ENCODE results near the gene SLC25A26.

Gene SLC25A26

DNA sequence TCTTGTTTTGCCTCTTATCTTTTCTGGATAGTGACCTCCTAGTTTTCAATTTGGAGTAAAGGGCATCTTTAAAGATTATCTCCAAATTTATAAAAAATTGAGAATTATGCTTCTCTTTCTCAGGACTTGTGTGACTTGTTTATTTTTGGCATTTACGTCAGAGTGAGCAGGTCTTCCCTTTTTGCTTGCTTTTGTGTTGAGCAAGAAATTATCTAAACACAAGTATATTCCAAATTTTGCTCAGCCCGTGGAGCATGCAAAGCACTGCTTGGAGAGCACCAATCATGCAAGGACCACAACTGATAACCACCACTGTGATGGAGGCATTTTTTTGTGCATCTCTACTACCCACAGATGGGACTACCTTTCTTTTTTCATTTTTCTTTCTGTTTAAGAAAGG, 7.1 kb downstream of the SLC25A26 start:
- no peak for DNase-seq

DNA sequence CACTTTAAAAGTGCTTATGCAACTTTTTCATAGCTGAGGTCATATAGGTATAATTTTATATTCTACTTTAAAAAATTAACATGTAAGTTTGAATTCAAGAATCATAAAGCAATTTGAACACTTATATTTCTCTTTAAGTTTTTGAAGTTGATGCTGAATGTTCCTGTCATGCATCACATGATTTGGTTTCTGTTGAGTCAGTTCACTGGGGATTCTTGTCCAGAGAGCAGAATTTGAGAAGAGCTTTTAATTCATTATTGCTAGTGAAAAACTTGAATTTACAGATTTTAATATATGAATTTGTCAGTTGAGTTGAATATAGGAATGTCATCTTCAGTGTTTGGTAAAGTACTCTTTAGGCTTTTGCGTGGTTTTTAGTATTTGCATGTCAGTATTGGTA, 7.9 kb downstream of the SLC25A26 start:
- DNase-seq = no peak

DNA sequence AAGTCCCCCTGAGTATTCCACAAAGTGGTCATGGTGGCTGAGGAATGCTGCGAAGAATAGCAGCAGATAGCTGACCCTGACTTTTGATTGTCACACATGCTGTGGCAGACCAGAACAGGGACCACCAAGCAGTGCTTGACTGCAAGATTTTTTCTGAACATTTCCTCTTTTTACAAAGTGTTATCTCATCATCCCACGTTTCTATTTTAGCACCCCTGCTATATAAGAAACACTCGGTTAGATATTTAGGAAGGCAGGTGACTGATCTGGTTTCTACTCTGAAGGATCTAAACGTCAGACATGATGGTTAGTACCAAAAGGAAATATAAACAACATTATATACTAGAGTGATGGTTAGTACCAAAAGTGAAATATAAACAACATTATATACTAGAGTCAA, 9.1 kb downstream of the SLC25A26 start:
- no peak for DNase-seq

- no peak for DNase-seq
Observed at GRCh38 chr3:66233033-66233432, 12.2 kb downstream of the SLC25A26 start.

DNA sequence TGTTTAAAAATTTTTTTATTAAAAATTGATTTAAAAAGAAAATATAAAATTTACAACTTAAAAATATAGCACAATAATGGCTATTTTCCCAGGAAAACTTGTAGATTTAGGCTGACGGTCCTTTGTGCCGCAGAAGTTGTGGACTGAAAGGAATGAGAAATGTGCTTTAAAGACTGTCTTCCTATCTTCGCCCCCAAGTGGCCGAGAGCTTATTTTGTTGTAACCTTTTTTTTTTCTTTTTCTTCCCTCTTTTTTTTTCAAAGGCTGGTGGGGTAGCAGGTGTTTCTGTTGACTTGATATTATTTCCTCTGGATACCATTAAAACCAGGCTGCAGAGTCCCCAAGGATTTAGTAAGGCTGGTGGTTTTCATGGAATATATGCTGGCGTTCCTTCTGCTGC, 15.5 kb downstream of the SLC25A26 start:
- no peak for DNase-seq

DNA sequence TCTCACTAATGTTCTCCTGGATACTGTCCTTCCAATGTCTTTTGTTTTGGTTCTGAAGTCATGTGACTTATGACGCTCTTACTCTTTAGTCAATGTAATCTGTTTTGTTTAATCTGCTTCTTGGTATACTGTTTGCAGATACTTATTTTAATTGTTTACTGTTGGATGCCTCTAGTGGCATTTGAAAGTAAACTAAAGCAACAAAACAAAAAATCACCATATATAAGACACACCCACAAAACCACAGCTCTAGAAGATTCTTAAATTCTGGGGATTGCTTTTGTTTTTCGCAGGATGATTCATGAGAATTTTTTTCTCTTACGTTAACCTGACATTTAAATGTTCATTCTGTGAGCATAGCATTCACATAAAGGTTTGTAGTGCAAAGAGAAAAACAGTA, 16.8 kb downstream of the SLC25A26 start:
- no peak for DNase-seq

- DNase-seq = no peak
Observed at GRCh38 chr3:66239513-66240123, 18.8 kb downstream of the SLC25A26 start.

- no peak for DNase-seq
Observed at GRCh38 chr3:66241466-66241865, 20.7 kb downstream of the SLC25A26 start.

DNA sequence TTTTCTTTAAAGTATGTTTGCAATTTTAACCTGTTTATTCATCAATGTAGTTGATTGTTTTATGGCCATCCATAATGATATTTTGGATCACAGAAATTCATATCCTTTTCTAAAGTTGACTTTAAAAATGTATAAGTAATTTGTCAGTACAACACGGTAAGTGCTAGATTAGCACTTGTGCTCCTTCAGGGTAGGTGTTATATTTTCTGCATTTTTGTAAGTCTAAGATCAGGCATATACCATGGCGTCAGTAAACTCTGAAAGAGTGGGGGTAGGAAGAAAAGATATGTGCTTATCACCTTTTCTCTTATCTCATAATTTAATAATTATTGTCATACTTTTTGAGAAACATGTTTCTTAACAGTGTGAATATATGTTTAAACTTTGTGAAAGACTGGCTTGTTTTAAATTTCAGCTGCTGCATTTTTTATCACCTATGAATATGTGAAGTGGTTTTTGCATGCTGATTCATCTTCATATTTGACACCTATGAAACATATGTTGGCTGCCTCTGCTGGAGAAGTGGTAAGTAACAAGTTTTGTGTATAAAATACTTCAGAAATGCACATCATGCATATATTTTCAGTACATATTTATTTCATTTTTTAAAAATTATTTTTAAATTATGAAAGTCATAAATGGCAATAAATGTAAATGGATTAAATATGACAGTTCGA, 22.1 kb downstream of the SLC25A26 start:
- DNase-seq = no peak

DNA sequence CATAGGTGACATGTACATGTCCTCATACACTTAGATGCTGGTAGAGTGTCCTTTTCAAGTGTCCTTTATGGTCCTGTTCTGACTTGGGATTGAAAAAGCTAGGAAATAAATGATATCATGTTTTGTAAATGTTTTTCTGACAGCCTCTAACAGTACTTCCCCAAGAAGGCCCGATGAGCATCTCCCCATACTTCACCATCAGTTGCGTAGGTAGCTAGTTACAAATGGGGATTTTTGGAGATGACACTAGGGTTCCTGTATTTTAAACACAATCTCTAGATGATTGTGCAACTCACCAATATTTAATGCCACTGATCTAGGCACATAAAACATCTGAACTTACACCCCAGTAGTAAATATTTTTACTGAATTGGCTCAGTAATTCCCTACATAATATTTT, 27.8 kb downstream of the SLC25A26 start:
- no peak for DNase-seq

DNA sequence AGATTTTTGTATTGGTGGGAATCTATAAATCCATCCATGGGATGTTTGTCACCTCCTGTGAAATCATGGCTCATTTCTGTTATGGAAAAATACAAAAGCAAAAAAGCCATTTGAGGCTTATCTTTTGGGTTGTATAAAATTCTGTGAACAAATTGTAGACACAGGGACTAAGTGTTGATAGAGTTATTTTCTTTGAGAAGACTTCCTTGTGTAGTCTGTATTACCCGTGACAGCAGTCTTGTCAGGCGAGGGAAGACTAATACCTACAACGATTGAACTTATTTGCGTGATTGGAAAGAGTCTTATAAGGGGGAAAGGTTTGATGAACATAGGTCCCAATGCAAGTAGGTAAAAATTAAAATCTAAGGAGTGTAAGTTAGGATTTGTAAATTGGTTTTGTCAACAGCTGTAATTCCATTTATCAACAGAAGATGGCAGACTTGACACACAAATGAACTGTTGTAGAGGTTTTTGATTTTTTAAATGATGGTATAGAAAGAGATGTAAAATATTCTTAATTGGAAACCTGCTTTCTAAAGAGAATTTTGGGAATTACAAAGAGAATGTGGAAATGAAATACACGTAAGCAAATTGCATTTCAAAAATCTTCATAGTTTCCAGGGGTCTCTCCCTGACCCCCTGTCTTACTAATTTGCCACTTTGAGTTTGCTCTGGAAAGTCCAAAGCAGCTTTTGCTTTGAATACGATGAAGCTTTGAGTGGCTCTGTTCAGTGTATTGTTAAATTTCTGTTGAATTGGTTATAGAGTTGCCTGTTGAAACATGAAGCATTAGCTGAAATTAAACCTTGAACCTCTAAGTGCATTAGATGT, 33.2 kb downstream of the SLC25A26 start:
- no peak for DNase-seq

- DNase-seq = no peak
Observed at GRCh38 chr3:66255865-66256264, 35.1 kb downstream of the SLC25A26 start.

DNA sequence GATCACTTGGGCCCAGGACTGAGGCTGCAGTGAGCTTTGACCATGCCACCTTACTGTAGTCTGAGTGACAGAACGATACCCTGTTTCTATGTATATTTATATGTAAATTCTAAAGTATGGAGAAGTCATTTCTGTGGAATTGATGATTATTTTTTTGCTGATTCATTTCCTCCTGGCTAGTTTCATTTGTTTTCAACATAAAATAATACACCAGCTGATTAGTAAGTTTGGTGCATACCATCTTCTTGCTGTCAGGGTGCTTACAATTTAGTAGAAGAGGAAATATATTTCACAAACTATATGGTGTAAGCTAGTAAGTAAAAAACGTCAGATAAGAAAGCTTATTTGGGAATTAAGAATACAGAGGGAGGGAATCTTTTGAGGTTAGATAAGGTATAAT, 36.0 kb downstream of the SLC25A26 start:
- no peak for DNase-seq

GRCh38 chr3:66259566-66260255, 38.9 kb downstream of the SLC25A26 start:
- no peak for DNase-seq

DNA sequence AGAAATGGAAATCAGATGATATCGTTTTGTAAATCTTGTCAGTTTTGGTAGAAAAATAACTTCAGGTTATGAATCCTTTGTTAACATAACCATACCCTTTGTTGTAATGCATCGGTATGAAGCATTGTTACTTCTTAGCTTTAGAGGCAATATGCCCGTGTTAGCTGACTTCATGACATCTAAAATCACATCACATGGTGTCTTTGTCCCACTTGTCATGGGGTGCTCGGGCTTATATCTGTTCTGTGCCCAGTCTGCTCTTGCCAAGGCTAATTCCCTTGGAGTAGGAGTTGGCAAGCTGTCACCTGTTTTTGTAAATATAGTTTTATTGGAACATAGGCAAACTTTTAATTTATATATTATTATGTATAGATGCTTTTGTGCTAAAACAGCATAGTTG, 39.6 kb downstream of the SLC25A26 start:
- no peak for DNase-seq

GRCh38 chr3:66261355-66261754, 40.6 kb downstream of the SLC25A26 start:
- DNase-seq = no peak

GRCh38 chr3:66265649-66266048, 44.8 kb downstream of the SLC25A26 start:
- DNase-seq = no peak

- DNase-seq = no peak
Observed at GRCh38 chr3:66266551-66266950, 45.8 kb downstream of the SLC25A26 start.

DNA sequence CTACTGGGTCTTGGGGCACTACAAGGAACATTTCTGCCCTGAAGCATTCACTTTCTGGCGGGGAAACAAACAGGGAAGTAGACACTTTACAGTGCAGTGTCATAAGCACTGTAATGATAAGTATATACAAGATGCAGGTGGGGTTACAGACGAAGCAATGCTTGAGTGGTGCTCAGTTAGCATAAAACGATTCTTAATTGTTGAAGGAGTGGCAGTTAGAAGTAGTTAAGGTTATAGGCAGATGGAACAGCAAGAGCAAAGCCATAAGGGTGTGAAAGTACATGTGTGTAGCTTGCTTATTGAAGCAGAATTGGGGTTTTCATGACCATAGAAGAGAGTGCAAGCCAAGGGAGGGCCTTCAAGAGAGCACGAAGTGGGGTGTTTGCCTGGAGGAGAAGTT, 46.2 kb downstream of the SLC25A26 start:
- DNase-seq = no peak

DNA sequence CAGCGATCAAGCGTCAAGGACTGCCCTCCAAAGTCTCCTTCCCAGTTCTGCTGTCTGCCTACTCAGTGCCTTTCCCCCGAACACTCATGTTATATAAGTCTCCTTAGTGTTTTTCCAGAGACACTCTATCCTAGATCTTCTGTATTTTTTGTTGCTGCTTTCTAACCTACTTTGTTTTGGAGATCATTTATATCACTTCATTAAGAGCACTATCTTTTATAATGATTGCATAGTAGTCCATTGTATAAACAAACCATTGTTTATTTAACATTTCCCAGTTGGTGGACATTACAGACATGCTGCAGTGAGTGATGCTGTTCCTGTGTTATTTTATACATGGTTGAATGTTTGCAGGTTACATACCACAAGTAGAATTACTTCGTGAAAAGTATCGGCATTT, 47.1 kb downstream of the SLC25A26 start:
- DNase-seq = no peak

- DNase-seq = no peak
Observed at GRCh38 chr3:66268864-66269263, 48.1 kb downstream of the SLC25A26 start.

- DNase-seq = no peak
Observed at GRCh38 chr3:66269411-66269810, 48.6 kb downstream of the SLC25A26 start.

GRCh38 chr3:66270288-66270687, 49.5 kb downstream of the SLC25A26 start:
- DNase-seq = no peak

GRCh38 chr3:66270701-66271100, 49.9 kb downstream of the SLC25A26 start:
- DNase-seq = no peak

Data from activated T-cell treated with anti-CD3 and anti-CD28 coated beads, Interleukin-2, amount 50 U/mL, for 1 hour (primary cell).